Spleen (tissue), 7 donors: ENCODE measurements around the gene BIRC6.
"Not testable (repeated sequence)": the region's sequence is repeated elsewhere in the genome, so short reads cannot be mapped to it uniquely, and the experiment has no call there.

Experiments
- CTCF ChIP-seq, 11 experiments: fragments of 200-600 bp in 7 of 11; fragments of 450-650 bp in 4 of 11; sonication (generic) in 4 of 11; IDR thresholded peaks in 8 of 11; conservative IDR thresholded peaks in 3 of 11; 1 replicate in 7 of 11; 2 replicates in 4 of 11; pipeline versions ENCODE4 v1.4.0 to v1.8.0; 2016 to 2021; ENCODE audit warnings: antibody characterized with exemption in 11 of 11, inconsistent platforms in 4 of 11, mild to moderate bottlenecking in 1 of 11
- POLR2A ChIP-seq, 3 donors: fragments of 450-650 bp; IDR thresholded peaks; one replicate each; pipeline ENCODE4 v1.5.1; 2017; ENCODE audit warnings: antibody characterized with exemption in 3 of 3, mild to moderate bottlenecking in 1 of 3
- donor health status: DM: no; HTN: no; CAD: no; lungs with moderate emphysema.
- donor health status: DM: no; HTN: no; CAD: no.
- donor health status: DM: no; HTN: no; CAD: no.

GRCh38 chr2:32328679-32329078 lies 28.1 kb upstream of the BIRC6 start:
- not testable (repeated sequence) for TF ChIP-seq CTCF (IDR thresholded peaks at IDR 0.05 in 8 of 11, conservative IDR thresholded peaks at IDR 0.05 in 3 of 11); POLR2A (IDR thresholded peaks at IDR 0.05)
